G401 (cell line): ENCODE measurements around the gene PSMB1. TPM values are rescaled to one million over a fixed set of nuclear protein-coding genes. Genes with fewer than 3 reads are reported as not detected.
"Not testable (repeated sequence)": the region's sequence is repeated elsewhere in the genome, so short reads cannot be mapped to it uniquely, and the experiment has no call there.

Experiments
- DNase-seq: peaks from one replicate; pipeline ENCODE4 v3.0.0-alpha.2; 2015; ENCODE audit warnings: low spot score
- in situ Hi-C: cut with HindIII; loops from 2 replicates; pipeline ENCODE4 v1.10.0; 2016; ENCODE audit warnings: low sequenced_read_pairs, mixed read lengths
- total RNA-seq: library from RNA; depleted of rRNA; stranded (reverse); fragments of >200 nt; shearing (Covaris generic); gene quantifications from 2 replicates; pipeline ENCODE4 v1.2.3, GENCODE V29; 2014; rRNA removed

Gene PSMB1
- total RNA-seq, 1 experiment from 2014 or later, result 829 TPM

DNA sequence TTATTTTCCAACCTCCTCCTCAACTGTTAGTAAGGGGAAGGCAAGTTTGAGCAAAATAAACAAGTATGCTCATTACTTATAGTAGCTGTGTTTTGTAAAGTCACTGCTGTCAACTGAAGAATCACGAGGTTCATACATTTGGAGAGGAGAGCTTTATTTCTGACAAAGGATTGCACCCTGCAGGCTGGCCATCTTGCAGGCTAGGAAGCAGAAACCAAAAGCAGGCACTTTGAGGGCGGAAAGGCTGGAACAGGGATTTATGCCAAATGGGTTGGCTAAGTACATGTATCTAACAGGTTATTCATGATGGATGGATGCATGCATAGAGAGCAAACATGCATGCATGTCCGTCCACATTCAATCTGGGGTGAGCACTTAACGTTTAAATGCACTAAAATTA is 46.7 kb downstream of the PSMB1 start:
- peak; percentile 75 for DNase-seq
- in situ Hi-C loops, result no loop called here

DNA sequence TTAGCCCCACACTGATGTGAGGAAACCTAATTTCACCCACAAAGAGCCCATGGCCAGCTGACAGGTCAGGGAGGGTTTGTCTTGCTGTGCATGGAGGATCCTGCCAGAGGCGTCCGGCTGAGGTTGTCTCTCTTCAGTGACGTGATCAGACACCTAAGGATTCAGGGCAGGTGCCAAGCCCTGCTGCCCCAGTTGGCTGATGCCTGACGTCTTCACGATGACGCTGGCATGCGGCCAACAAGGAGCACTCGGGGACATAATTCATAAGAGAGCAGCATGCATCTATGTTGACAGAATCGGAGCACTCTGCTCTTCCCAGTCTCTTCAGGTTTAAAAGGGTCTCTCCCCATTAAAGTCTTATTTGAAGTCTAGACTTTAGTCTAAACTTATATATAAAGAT is 47.8 kb downstream of the PSMB1 start:
- DNase-seq, result peak; percentile 70
- in situ Hi-C loops, result no loop called here

DNA sequence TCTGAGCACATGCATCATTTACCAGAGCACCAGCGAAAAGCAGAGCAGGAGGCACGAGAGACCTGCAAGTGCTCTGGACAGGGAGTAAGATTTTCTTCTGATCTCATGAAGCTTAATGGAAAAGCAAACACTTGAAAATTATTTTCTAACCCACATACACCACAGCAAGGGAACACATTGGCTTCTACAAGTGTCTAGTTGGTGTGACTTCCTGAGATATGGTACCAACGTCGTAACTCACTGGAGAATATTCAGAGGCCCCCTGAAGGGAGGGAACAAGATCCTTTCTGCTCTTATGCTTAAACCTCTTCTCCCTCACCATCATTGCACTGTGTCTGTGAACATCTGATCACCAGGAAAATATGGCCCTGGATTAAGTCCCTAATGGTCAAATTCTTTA is 48.6 kb downstream of the PSMB1 start:
- in situ Hi-C loops, result no loop called here
- no peak for DNase-seq

- DNase-seq, result no peak
- in situ Hi-C loops, result no loop called here
Measured at GRCh38 chr6:170503414-170503761, 49.7 kb downstream of the PSMB1 start.

DNA sequence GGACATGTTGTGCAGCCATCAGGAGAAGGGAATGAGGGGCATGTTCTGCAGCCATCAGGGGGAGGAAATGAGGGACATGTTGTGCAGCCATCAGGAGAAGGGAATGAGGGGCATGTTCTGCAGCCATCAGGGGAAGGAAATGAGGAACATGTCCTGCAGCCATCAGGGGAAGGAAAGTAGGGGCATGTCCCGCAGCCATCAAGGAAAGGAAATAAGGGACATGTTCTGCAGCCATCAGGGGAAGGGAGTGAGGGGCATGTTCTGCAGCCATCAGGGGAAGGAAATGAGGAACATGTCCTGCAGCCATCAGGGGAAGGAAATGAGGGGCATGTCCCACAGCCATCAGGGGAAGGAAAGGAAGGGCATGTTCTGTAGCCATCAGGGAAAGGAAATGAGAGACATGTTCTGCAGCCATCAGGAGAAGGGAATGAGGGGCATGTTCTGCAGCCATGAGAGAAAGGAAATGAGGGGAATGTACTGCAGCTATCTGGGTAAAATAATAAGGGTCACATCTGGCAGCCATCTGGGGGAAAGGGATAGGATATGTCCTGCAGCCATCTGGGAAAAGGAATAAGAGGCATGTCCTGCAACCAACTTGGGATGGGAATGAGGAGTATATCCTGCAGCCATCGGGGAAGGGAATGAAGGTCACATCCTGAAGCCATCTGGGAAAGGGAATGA is 50.2 kb downstream of the PSMB1 start:
- DNase-seq, in situ Hi-C loops: not testable (repeated sequence)

DNA sequence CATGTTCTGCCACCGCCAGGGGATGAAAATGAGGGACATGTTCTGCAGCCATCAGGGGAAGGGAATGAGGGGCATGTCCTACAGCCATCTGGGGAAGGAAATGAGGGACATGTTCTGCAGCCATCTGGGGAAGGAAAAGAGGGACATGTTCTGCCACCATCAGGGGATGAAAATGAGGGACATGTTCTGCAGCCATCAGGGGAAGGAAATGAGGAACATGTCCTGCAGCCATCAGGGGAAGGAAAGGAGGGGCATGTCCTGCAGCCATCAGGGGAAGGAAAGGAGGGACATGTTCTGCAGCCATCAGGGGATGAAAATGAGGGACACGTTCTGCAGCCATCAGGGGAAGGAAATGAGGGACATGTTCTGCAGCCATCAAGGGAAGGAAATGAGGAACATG is 50.8 kb downstream of the PSMB1 start:
- DNase-seq, in situ Hi-C loops: not testable (repeated sequence)

GRCh38 chr6:170500955-170501590 is 52.0 kb downstream of the PSMB1 start:
- DNase-seq, result no peak
- in situ Hi-C loops, result no loop called here

DNA sequence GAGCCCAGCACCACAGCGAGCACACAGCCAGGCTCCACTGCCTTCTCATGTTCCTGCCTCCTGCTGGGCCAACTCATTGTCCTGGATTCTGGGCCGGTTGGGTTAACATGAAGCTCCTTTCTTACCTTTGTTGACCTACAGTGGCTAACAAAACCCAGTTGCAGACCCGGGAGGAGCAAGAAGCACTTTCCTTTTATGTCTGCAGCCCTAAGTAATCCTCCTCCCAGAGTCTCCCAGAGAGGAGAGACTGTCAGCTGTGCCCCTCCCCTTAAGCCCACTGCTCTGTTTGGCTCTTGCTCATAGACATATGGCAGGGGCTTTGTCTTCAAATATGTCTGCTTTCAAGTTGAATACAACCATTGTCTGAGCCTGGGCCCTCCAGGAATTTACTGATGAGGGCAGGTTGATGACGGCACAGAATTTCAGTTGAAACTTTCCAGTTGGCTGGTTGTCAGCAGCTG is 55.2 kb downstream of the PSMB1 start:
- in situ Hi-C loops, result no loop called here
- no peak for DNase-seq

GRCh38 chr6:170493354-170493753 is 59.8 kb downstream of the PSMB1 start:
- no peak for DNase-seq
- in situ Hi-C loops, result no loop called here

DNA sequence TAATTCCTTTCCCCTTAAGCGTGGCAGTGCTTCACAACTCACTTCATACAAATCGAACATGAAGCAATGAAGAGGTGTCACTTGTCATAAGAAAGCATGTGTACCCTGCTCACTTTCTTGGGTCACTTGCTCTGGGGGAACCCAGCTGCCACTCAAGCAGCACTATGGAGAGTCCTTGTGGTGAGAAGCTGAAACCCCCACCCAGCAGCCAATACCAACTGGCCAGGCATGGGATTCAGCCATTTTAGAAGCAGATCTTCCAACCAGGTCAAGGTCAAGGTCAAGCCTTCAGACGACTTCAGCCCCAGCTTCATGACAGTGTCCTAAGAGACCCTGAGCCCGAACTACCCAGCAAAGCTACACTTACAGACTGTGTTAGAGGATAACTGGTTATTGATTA is 62.8 kb downstream of the PSMB1 start:
- DNase-seq, result no peak
- in situ Hi-C loops, result no loop called here

DNA sequence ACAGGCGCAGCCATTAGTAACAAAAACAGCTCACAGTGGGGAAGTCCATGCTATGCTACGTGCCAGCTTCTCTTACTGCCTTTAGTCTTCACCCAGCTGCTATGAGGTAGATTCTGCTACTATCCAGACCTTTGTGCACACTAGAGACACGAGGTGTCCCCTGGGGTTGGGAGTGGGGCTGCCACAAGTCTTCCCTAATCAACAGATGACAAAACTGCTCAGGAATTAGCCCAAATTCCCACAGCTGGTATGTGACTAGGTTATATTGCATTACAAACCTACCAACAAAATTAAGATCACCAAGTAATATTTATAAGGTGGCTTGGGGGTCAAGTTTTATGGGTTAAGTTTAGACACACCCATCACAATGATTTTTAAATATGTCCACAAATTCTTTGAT is 63.3 kb downstream of the PSMB1 start:
- no peak for DNase-seq
- in situ Hi-C loops, result no loop called here

DNA sequence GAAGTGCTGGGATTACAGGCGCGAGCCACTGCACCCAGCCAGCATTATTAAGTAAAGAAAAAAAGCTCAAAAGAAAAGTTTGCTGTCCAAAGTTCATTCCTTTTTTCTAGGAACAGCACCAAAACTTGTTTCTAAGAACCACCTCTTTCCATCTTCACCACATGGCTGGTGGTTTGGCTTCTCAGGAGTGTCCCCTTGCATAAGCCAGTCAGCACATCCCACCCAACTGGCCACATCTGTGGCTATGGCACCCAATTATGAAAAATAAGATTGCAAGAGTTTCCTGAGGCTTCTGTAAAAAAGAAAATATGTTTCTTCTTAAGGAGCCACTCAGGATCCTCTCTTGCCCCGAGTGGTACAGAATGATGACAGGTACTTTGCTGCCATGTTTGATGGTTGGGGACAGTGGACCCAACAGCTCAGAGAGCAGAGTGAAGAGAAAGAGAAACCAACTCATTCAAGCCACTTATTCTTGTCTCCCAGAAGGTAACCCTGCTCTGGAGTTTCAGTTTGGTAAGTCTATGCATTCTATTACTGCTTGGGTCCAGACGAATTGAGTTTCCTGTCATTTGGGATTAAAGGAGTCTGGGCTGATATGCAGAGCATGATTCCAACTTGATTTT is 65.3 kb downstream of the PSMB1 start:
- in situ Hi-C loops, result no loop called here
- DNase-seq, result no peak

DNA sequence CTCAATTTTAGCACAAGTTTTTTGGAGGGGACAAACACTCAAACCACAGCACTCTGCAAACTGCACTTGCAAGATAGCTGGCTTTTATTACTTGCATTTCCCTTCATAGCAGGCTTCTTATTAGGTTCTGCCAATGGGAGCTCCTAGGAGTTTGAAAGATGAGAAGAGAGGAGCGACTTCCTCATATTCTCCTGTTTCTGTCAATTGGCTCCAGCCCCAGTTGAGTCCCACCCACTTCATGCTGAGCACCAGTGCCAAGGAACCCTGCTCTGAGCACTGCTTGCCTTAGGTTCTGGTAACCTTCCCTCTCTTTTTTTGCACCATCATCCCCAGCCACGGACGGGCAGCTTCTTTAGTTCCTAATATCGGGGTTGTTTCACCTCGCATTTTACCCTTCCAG is 67.9 kb downstream of the PSMB1 start:
- in situ Hi-C loops, result no loop called here
- DNase-seq, result no peak

Other genes starting within 250 kb of the PSMB1 start
- gene FAM120B, start 246.5 kb downstream of the PSMB1 start, total RNA-seq, result 9.4 and 12.5 TPM in 2 replicates
- gene TBP, start 1.1 kb upstream of the PSMB1 start, total RNA-seq, result 32.8 and 37.8 TPM in 2 replicates
- 131 and 158 TPM in 2 replicates for gene PDCD2, start 31.3 kb upstream of the PSMB1 start, total RNA-seq